ENCODE measurements around the gene PEDS1. TPM values are rescaled to one million over a fixed set of nuclear protein-coding genes. Genes with fewer than 3 reads are reported as not detected.
"Not testable (repeated sequence)": the region's sequence is repeated elsewhere in the genome, so short reads cannot be mapped to it uniquely, and the experiment has no call there.

The PEDS1 gene
- total and polyA plus RNA-seq, 2 experiments from 2014 or later, result 53.9 to 55.7 TPM

DNA sequence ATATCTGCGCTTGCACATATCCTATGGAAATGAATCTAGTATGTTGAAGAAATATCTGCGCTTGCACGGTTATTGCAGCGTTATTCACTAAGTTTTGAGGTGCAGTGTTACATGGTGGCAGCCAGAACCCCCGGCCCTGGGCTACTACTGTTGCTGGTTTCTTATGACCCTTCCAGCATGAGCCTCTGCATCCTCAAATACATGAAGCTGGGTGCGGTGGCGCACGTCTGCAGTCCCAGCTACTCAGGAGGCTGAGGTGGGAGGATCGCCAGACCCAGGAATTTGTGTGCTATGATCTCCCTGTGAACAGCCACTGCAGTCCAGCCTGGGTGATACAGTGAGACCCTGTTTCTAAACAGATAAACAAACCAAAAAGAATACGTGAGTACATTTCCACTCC is 27.8 kb upstream of the PEDS1 start:
- Histone ChIP-seq H3K9me3 (ENCODE audit: low read depth) (no peaks in the 10 kb centered on the region), H3K4me3 (no peak overlapping the region), H3K79me2 (ENCODE audit: insufficient read depth) (no peaks in the 10 kb centered on the region), H3K4me1 (ENCODE audit: insufficient read depth) (no peaks in the 10 kb centered on the region), H4K20me1 (ENCODE audit: insufficient read depth) (no peaks in the 10 kb centered on the region), H3K9ac (no peak overlapping the region), H2AFZ (no peak overlapping the region), H3K9me2 (ENCODE audit: insufficient read depth) (no peaks in the 10 kb centered on the region), H3K4me2 (ENCODE audit: unreplicated experiment) (no peak overlapping the region), H3K27me3 (replicated peaks; ENCODE audit: insufficient read depth) (no peaks in the 10 kb centered on the region), H3K27ac (no peak overlapping the region), H3K36me3 (ENCODE audit: low read depth) (no peaks in the 10 kb centered on the region), H3F3A (ENCODE audit: insufficient read depth) (no peaks in the 10 kb centered on the region)
- DNase-seq, result no peak
- TF ChIP-seq EZH2phosphoT487 (IDR thresholded peaks at IDR 0.05; ENCODE audit: insufficient read depth, low read depth) (no peak), EZH2 (IDR thresholded peaks at IDR 0.05; ENCODE audit: insufficient read depth, poor library complexity, severe bottlenecking) (no peak)
- in situ Hi-C loops (cut with MboI), result loop anchor here (25.0 kb wide), 1 partner anchor 556 kb away; the partner anchor contains the start of gene PARD6B
- 86 to 90% methylated on average over 10 of the region's 10 CpGs for WGBS, 2 experiments (ENCODE audit: low coverage in 1 of 2, low lambda C conversion rate in 2 of 2, missing lambda C conversion rate in 2 of 2)

DNA sequence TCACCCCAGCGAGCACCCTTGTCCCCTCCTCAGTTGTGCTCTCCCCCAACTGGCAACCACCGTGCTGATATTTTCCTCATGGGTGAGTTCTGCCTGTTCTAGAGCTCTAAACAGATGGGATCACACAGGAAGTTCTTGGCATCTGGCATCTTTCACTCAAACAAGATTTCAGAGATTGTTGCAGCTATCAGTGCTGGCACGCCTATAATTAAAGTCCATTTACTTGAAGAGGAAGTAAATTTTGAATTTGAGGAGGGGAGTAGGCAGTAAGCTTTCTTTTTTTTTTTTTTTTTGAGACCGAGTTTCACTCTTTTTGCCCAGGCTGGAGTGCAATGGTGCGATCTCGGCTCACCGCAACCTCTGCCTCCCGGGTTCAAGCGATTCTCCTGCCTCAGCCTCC is 25.1 kb upstream of the PEDS1 start:
- not testable (repeated sequence) for H3K9me3 ChIP-seq (ENCODE audit: low read depth); H3F3A ChIP-seq (ENCODE audit: insufficient read depth); DNase-seq; H3K79me2 ChIP-seq (ENCODE audit: insufficient read depth); H3K4me1 ChIP-seq (ENCODE audit: insufficient read depth); H3K4me3 ChIP-seq; H3K27me3 ChIP-seq (replicated peaks; ENCODE audit: insufficient read depth); H3K9me2 ChIP-seq (ENCODE audit: insufficient read depth); H3K36me3 ChIP-seq (ENCODE audit: low read depth); H2AFZ ChIP-seq; H3K9ac ChIP-seq; H3K27ac ChIP-seq; H4K20me1 ChIP-seq (ENCODE audit: insufficient read depth); H3K4me2 ChIP-seq (ENCODE audit: unreplicated experiment)
- in situ Hi-C loops (cut with MboI), result loop anchor here (10.0 to 25.0 kb wide), 2 partner anchors 204 to 559 kb away; partner anchors contain the start of gene PARD6B
- 84 to 88% methylated on average over 9 of the region's 9 CpGs for WGBS, 2 experiments (ENCODE audit: low coverage in 1 of 2, low lambda C conversion rate in 2 of 2, missing lambda C conversion rate in 2 of 2)

DNA sequence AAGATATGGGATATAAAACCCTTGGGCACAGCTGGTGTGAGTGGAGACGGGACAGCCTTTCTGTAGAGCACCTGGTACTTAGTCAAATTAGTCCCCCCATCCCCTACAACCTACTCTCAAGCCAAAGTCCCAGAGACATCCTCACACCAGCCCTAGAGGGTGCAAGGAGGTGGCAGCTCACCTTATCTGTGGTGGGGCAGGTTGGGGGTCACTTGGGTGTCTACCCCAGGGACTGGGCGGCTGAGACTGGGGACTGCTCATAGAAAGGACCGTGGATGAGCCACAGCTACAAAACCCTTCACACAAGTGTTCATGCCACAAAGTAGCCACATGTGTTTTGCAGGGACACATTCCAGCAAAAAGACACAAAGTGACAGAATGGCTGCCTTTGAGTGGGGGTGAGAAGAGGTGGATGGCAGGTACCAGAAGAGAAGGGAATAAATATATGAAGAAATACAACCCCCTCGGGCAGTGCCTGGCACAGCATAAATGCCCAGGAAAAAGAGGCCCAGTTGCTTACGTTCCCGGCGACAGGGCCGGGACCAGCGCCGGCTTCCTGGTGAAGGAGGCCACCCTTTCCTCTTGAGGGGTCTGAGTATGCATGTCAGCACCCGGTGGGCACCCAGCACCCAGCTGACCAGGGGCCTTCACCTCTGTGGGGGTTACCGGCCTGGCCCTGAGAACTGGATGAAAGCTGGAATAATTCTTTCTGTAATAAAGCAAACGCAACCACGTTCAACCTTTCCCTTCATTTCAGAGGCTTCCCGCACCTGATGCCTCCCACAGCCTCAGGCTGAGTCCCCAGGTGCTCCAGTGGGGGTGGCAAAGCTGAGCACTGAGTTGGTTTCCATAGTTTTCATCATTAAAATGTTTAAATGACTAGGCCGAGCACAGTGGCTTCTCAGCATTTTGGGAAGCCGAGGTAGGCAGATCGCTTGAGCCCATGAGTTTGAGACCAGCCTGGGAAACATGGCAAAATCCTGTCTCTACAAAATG is 22.7 kb upstream of the PEDS1 start:
- Histone ChIP-seq H3K9ac (no peak overlapping the region), H3K27me3 (replicated peaks; ENCODE audit: insufficient read depth) (no peaks in the 10 kb centered on the region), H3K4me2 (ENCODE audit: unreplicated experiment) (no peak overlapping the region), H3K4me3 (no peak overlapping the region), H2AFZ (no peak overlapping the region), H3K79me2 (ENCODE audit: insufficient read depth) (no peaks in the 10 kb centered on the region), H3K9me2 (ENCODE audit: insufficient read depth) (no peaks in the 10 kb centered on the region), H4K20me1 (ENCODE audit: insufficient read depth) (no peaks in the 10 kb centered on the region), H3K27ac (no peak overlapping the region), H3K36me3 (ENCODE audit: low read depth) (no peaks in the 10 kb centered on the region), H3K9me3 (ENCODE audit: low read depth) (no peaks in the 10 kb centered on the region), H3K4me1 (ENCODE audit: insufficient read depth) (0 out of 2 replicates have a peak, but pooled peaks cover 4% of the 10 kb centered on the region), H3F3A (ENCODE audit: insufficient read depth) (no peaks in the 10 kb centered on the region)
- in situ Hi-C loops (cut with MboI), result loop anchor here (10.0 to 25.0 kb wide), 2 partner anchors 201 to 561 kb away; partner anchors contain the start of gene PARD6B
- DNase-seq, result no peak
- TF ChIP-seq EZH2phosphoT487 (IDR thresholded peaks at IDR 0.05; ENCODE audit: insufficient read depth, low read depth) (no peak), EZH2 (IDR thresholded peaks at IDR 0.05; ENCODE audit: insufficient read depth, poor library complexity, severe bottlenecking) (no peak)
- 89 to 90% methylated on average over 18 of the region's 18 CpGs for WGBS, 2 experiments (ENCODE audit: low coverage in 1 of 2, low lambda C conversion rate in 2 of 2, missing lambda C conversion rate in 2 of 2)

DNA sequence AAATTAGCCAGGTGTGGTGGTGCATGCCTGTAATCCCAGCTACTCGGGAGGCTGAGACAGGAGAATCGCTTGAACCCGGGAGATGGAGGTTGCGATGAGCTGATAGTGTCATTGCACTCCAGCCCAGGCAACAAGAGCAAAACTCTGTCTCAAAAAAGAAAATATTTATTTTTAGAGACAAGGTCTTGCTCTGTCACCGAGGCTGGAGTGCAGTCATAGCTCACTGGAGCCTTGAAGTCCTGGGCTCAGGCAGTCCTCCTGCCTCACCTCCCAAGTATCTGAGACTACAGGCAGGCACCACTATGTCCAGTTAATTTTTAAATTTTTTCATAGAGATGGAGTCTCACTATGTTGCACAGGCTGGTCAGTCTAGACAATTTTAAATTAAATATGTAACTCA is 20.9 kb upstream of the PEDS1 start:
- H3K4me1 ChIP-seq (ENCODE audit: insufficient read depth), result 0 out of 2 replicates have a peak, but pooled peaks cover 4% of the 10 kb centered on the region
- DNase-seq, result no peak
- no peak overlapping the region for H3K9ac ChIP-seq
- H3K27me3 ChIP-seq (replicated peaks; ENCODE audit: insufficient read depth), result no peaks in the 10 kb centered on the region
- no peak overlapping the region for H3K4me2 ChIP-seq (ENCODE audit: unreplicated experiment)
- no peak overlapping the region for H3K4me3 ChIP-seq
- TF ChIP-seq EZH2 (IDR thresholded peaks at IDR 0.05; ENCODE audit: insufficient read depth, poor library complexity, severe bottlenecking), result no peak
- no peak for TF ChIP-seq EZH2phosphoT487 (IDR thresholded peaks at IDR 0.05; ENCODE audit: insufficient read depth, low read depth)
- no peaks in the 10 kb centered on the region for H3K9me2 ChIP-seq (ENCODE audit: insufficient read depth)
- WGBS, 2 experiments (ENCODE audit: low coverage in 1 of 2, low lambda C conversion rate in 2 of 2, missing lambda C conversion rate in 2 of 2), result 80 to 82% methylated on average over 5 of the region's 5 CpGs
- H3K36me3 ChIP-seq (ENCODE audit: low read depth), result no peaks in the 10 kb centered on the region
- H3K79me2 ChIP-seq (ENCODE audit: insufficient read depth), result no peaks in the 10 kb centered on the region
- H3F3A ChIP-seq (ENCODE audit: insufficient read depth), result no peaks in the 10 kb centered on the region
- no peaks in the 10 kb centered on the region for H3K9me3 ChIP-seq (ENCODE audit: low read depth)
- in situ Hi-C loops (cut with MboI), result loop anchor here (10.0 kb wide), 1 partner anchor 200 kb away; no protein-coding TSS in a partner anchor
- H2AFZ ChIP-seq, result no peak overlapping the region
- no peak overlapping the region for H3K27ac ChIP-seq
- no peaks in the 10 kb centered on the region for H4K20me1 ChIP-seq (ENCODE audit: insufficient read depth)
